Naive thymus-derived CD8-positive, alpha-beta T cell (primary cell): ENCODE data around the gene ASTN2. TPM values are rescaled to one million over a fixed set of nuclear protein-coding genes. Genes with fewer than 3 reads are reported as not detected.
"Not testable (repeated sequence)": the region's sequence is repeated elsewhere in the genome, so short reads cannot be mapped to it uniquely, and the experiment has no call there.

ENCODE experiments used
- ATAC-seq, 2 donors: fragments of 150-1000 bp; cut with Tn5 transposase in 1 of 2; sonication (Bioruptor Pico), chemical (Tn5 transposase) in 1 of 2; 1 replicate in 1 of 2; 2 replicates in 1 of 2; pipeline ENCODE4 v1.10.0; 2021; ENCODE audit warnings: mild to moderate bottlenecking in 2 of 2, moderate library complexity in 2 of 2
- POLR2A ChIA-PET: fragments of 350-600 bp; sonication (Branson Sonifier 250); formaldehyde crosslinking; loops from one replicate; lab custom pipeline; 2021; ENCODE audit warnings: antibody characterized with exemption; lab: Charles Lee
- DNase-seq, 10 donors: peaks; one replicate each; pipeline versions ENCODE4 v3.0.0 to v3.0.0-alpha.2; 2020 to 2022
- H3K27ac Mint-ChIP-seq, 10 donors: one replicate each; pipeline ENCODE4 v1.8.0; 2020 to 2022; ENCODE audit warnings: mild to moderate bottlenecking in 10 of 10, mixed read lengths in 10 of 10, moderate library complexity in 4 of 10, inconsistent platforms in 1 of 10
- H3K27me3 Mint-ChIP-seq, 5 donors: one replicate each; pipeline ENCODE4 v1.8.0; 2021 to 2022; ENCODE audit warnings: mixed read lengths in 5 of 5
- H3K36me3 Mint-ChIP-seq, 3 donors: one replicate each; pipeline ENCODE4 v1.8.0; 2020 to 2022; ENCODE audit warnings: mixed read lengths in 3 of 3, mild to moderate bottlenecking in 2 of 3, inconsistent platforms in 1 of 3
- H3K4me1 Mint-ChIP-seq, 4 donors: one replicate each; pipeline ENCODE4 v1.8.0; 2021 to 2022; ENCODE audit warnings: mixed read lengths in 4 of 4
- H3K4me3 Mint-ChIP-seq, 10 donors: one replicate each; pipeline ENCODE4 v1.8.0; 2020 to 2022; ENCODE audit warnings: mild to moderate bottlenecking in 10 of 10, mixed read lengths in 10 of 10, moderate library complexity in 6 of 10, inconsistent platforms in 1 of 10
- H3K9me3 Mint-ChIP-seq, 9 donors: one replicate each; pipeline ENCODE4 v1.8.0; 2020 to 2022; ENCODE audit warnings: mixed read lengths in 9 of 9, mild to moderate bottlenecking in 3 of 9, inconsistent platforms in 1 of 9, moderate library complexity in 1 of 9
- polyA plus RNA-seq, 3 donors: library from polyadenylated mRNA; unstranded; fragments of 300-500 nt; fragmentation: Illumina TruSeq; gene quantifications; one replicate each; pipeline ENCODE4 v1.2.3, GENCODE V29; 2021
- total RNA-seq, 8 experiments: library from RNA in 2 of 8; stranded (reverse) in 2 of 8; gene quantifications; one replicate each; pipeline ENCODE4 v1.2.3 and lab custom pipeline; 2021 to 2026

Gene ASTN2
- total and polyA plus RNA-seq, 5 experiments from 2014 or later: 1.2 to 3.8 (median 3.2) TPM

DNA sequence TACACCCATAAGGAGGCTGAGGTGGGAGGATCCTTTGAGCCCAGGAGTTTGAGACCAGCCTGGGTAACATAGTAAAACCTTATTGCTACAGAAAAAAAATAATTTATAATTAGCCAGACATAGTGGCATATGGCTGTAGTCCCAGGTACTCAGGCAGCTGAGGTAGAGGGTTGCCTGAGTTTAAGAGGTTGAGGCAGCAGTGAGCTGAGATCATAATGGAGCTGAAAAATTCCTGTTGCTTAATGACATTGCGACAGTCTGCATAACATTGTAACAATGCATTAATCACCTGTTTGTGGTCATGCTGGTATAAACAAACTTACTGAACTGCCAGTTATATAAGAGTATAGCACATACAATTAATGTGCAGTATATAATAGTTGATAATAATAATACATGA lies 513.6 kb downstream of the ASTN2 start:
- Mint-ChIP-seq H3K4me3 (no peak overlapping the region), H3K27me3 (peaks cover 0 to 6% (median 0%) of the 10 kb centered on the region in 5 donors), H3K4me1 (no peaks in the 10 kb centered on the region), H3K9me3 (peaks cover 8 to 34% (median 16%) of the 10 kb centered on the region in 9 donors), H3K36me3 (peaks cover 0 to 15% (median 0%) of the 10 kb centered on the region in 3 donors), H3K27ac (no peak overlapping the region)
- DNase-seq (no peak), ATAC-seq (no peak)
- POLR2A ChIA-PET: no interaction called here

DNA sequence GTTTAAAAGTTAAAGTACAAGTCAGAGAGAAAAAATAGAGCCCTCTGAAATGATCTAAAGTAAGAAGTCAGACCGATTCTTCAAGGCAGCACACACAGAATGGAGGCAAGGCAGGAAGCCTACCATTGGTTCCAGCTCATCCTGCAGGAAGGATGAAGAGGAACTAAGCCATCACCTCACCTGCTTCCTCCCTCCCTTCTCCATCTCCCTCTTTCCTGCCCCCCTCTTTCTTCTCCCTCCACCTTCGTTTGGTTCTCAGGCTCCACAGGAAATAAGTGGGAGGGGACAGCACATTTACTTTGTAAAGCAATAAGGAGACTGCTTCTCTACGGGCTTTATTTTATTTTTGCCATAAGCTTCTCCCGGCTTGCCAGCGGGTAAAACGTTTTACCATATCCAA lies 514.3 kb downstream of the ASTN2 start:
- DNase-seq: no peak
- Mint-ChIP-seq H3K36me3 (peaks cover 0 to 15% (median 0%) of the 10 kb centered on the region in 3 donors), H3K9me3 (peaks cover 9 to 40% (median 17%) of the 10 kb centered on the region in 9 donors), H3K27me3 (peaks cover 0 to 6% (median 0%) of the 10 kb centered on the region in 5 donors), H3K4me3 (no peak overlapping the region), H3K4me1 (no peaks in the 10 kb centered on the region), H3K27ac (no peak overlapping the region)
- ATAC-seq: no peak
- POLR2A ChIA-PET: no interaction called here

DNA sequence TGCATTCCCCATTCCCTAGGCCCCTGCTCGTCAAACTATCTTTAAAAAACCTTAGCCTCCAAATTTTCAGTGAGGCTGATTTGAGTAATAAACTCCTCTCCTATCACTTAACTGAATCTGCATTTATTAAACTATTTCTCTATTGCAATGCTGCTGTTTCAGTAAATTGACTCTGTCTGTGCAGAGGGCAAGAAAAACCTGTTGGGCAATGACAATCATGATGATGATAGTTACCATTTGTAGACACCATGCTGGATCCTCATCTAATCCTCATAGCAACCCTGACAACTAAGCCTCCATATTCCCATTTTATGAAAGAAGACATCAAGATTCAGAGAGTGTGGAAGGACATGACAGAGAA lies 514.9 kb downstream of the ASTN2 start:
- no peak overlapping the region for H3K4me3 Mint-ChIP-seq
- H3K27me3 Mint-ChIP-seq: peaks cover 0 to 6% (median 0%) of the 10 kb centered on the region in 5 donors
- H3K36me3 Mint-ChIP-seq: peaks cover 0 to 15% (median 0%) of the 10 kb centered on the region in 3 donors
- no peak overlapping the region for H3K27ac Mint-ChIP-seq
- no peak for DNase-seq
- peaks cover 9 to 42% (median 17%) of the 10 kb centered on the region in 9 donors for H3K9me3 Mint-ChIP-seq
- no peaks in the 10 kb centered on the region for H3K4me1 Mint-ChIP-seq
- ATAC-seq: no peak
- POLR2A ChIA-PET: no interaction called here

DNA sequence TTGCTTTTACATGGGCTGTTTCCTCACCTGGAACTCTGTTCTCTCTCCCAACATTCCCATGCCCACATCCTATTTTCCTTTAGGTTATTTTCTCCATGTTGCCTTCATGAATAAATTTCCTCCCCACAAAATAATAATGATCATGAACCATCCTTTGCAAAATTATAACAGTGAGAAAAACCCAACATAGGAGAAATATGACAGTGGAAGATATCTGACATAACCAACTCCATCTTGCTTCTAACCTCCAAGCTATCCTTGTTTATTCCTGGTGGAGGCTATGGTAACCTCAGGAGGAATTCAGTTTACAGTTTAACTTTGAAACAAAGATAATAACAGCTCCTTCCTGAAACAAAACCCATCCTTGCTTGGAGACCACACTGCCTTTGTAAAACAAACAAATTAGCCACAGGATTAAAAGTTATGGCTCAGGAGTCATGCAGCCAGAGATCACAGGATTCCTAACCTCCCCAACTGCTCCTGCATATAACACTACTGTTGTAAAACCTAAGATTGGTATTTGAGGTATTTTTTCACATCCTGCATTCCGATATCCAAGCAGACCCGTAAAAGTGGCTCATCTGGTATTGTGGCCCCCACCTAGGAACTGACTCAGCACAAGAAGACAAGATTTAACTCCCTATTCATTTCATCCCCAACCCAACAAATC lies 515.4 kb downstream of the ASTN2 start:
- Mint-ChIP-seq H3K36me3 (peaks cover 0 to 15% (median 0%) of the 10 kb centered on the region in 3 donors), H3K4me3 (no peak overlapping the region), H3K4me1 (no peaks in the 10 kb centered on the region), H3K27me3 (peaks cover 0 to 6% (median 0%) of the 10 kb centered on the region in 5 donors), H3K9me3 (peaks cover 9 to 42% (median 17%) of the 10 kb centered on the region in 9 donors), H3K27ac (no peak overlapping the region)
- POLR2A ChIA-PET: no interaction called here
- ATAC-seq: no peak
- DNase-seq: no peak

DNA sequence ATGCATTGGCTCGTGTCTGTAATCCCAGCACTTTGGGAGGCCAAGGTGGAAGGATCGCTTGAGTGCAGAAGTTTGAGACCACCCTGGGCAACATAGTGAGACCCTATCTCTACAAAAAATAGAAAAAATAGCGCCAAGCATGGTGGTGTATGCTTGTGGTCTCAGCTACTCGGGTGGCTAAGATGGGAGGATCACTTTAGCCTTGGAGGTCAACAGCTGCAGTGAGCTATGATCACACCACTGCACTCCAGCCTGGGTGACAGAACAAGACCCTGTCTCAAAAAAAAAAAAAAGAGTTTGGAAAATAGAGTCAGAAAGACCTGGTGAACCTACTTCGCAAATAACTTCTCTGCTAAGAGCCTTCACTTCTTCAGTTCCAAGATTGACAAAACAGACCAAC lies 516.7 kb downstream of the ASTN2 start:
- POLR2A ChIA-PET, H3K4me3 Mint-ChIP-seq, H3K27me3 Mint-ChIP-seq, H3K27ac Mint-ChIP-seq, H3K4me1 Mint-ChIP-seq, DNase-seq, ATAC-seq: not testable (repeated sequence)
- Mint-ChIP-seq H3K36me3 (peaks cover 0 to 15% (median 0%) of the 10 kb centered on the region in 3 donors), H3K9me3 (peaks cover 9 to 40% (median 16%) of the 10 kb centered on the region in 9 donors)

DNA sequence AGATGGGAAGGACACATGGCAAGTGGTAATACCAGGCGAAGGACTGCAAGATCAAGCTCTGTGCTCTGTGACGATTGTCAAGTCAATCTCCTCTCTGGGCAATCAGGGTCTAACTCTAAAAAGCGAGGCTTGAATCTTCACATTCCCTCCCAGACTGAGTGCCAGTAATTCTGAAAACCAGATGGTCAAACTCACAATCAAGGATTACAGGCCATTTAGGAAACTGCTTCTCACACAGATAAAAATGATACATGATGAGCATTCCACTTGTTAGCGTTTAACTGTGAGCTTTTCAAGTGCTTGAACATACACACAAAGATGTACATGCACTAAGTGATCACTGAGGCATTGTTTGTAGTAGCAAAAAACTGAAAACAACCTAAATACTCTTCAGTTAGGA lies 517.7 kb downstream of the ASTN2 start:
- peaks cover 0 to 5% (median 1%) of the 10 kb centered on the region in 5 donors for H3K27me3 Mint-ChIP-seq
- POLR2A ChIA-PET: no interaction called here
- no peak overlapping the region for H3K4me3 Mint-ChIP-seq
- H3K36me3 Mint-ChIP-seq: peaks cover 0 to 15% (median 0%) of the 10 kb centered on the region in 3 donors
- ATAC-seq: no peak
- H3K4me1 Mint-ChIP-seq: no peaks in the 10 kb centered on the region
- H3K27ac Mint-ChIP-seq: no peak overlapping the region
- H3K9me3 Mint-ChIP-seq: peaks cover 8 to 36% (median 16%) of the 10 kb centered on the region in 9 donors
- DNase-seq: no peak

DNA sequence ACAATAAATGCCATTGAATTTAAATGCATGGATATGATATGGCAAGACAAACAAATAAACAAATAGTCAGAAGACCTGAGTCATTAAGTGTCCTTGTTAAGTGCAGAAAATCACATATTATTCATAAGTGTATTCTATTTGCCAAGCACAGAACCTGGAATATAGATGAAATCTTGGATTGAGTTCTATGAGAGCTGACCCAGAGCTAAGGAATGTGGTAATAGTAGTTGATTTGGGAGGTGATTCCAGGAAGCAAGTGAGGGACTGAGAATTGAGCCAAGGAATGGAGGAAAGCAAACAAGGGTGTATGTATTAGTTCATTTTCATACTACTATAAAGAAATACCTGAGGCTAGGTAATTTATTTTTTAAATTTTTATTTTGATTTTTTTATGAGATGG lies 518.9 kb downstream of the ASTN2 start:
- Mint-ChIP-seq H3K9me3 (peaks cover 8 to 34% (median 16%) of the 10 kb centered on the region in 9 donors), H3K36me3 (peaks cover 0 to 13% (median 0%) of the 10 kb centered on the region in 3 donors), H3K27ac (no peak overlapping the region), H3K27me3 (peaks cover 0 to 5% (median 1%) of the 10 kb centered on the region in 5 donors), H3K4me3 (no peak overlapping the region), H3K4me1 (no peaks in the 10 kb centered on the region)
- no peak for ATAC-seq
- POLR2A ChIA-PET: no interaction called here
- no peak for DNase-seq

DNA sequence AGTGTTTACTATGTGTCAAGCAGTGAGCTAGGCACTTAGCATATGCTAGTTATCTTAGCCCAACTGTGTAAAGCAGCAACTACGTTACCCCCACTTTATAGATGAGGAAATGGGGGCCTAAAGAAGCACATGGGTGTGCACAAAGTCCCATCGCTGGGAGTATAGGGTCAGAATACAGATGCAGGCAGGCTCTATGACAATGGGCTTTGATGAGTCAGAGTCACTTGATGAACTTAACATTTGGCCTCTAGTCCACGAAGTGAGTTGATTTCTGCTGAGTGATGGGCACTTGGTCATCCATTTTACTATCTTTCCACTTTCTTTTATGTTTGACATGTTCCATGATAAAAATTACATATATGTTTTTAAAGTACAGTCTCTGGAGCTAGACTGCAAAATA lies 523.4 kb downstream of the ASTN2 start:
- Mint-ChIP-seq H3K9me3 (peaks cover 0 to 12% (median 0%) of the 10 kb centered on the region in 9 donors), H3K4me3 (no peak overlapping the region), H3K4me1 (no peaks in the 10 kb centered on the region), H3K27ac (no peak overlapping the region), H3K27me3 (peaks cover 0 to 5% (median 1%) of the 10 kb centered on the region in 5 donors), H3K36me3 (no peaks in the 10 kb centered on the region)
- no peak for DNase-seq
- POLR2A ChIA-PET: no interaction called here
- no peak for ATAC-seq

DNA sequence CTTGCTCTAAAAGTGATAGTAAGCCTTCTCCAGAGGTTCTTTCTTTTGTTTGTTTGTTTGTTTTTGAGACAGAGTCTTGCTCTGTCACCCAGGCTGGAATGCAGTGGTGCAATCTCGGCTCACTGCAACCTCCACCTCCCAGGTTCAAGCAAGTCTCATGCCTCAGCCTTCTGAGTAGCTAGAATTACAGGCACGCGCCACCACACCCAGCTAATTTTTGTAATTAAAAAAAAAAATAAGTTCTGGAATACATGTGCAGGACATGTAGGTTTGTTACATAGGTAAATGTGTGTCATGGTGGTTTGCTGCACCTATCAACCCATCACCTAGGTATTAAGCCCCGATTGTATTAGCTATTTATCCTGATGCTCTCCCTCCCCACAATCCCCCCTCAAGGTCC lies 526.4 kb downstream of the ASTN2 start:
- ATAC-seq, DNase-seq, H3K4me1 Mint-ChIP-seq, H3K4me3 Mint-ChIP-seq, H3K36me3 Mint-ChIP-seq, H3K27ac Mint-ChIP-seq, H3K27me3 Mint-ChIP-seq, H3K9me3 Mint-ChIP-seq, POLR2A ChIA-PET: not testable (repeated sequence)

DNA sequence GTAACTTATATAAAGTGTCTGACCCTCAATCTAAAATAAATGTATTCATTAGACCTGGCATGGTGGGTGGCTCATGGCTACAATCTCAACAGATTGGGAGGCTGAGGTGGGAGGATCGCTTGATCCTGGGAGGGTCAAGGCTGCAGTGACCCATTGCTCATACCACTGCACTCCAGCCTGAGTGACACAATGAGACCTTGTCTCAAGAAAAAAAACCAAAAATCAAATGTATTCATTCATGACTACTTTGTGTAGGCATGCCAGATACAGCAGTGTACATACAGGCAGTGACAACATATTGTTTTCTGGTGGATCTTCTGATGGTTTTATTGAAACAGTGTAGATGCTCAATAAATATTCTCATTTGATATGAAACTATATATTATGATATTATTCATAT lies 526.8 kb downstream of the ASTN2 start:
- no peak overlapping the region for H3K4me3 Mint-ChIP-seq
- peaks cover 0 to 8% (median 0%) of the 10 kb centered on the region in 9 donors for H3K9me3 Mint-ChIP-seq
- ATAC-seq: no peak
- no peaks in the 10 kb centered on the region for H3K36me3 Mint-ChIP-seq
- POLR2A ChIA-PET: no interaction called here
- H3K27me3 Mint-ChIP-seq: peaks cover 0 to 3% (median 0%) of the 10 kb centered on the region in 5 donors
- H3K27ac Mint-ChIP-seq: no peak overlapping the region
- no peak for DNase-seq
- H3K4me1 Mint-ChIP-seq: no peaks in the 10 kb centered on the region

DNA sequence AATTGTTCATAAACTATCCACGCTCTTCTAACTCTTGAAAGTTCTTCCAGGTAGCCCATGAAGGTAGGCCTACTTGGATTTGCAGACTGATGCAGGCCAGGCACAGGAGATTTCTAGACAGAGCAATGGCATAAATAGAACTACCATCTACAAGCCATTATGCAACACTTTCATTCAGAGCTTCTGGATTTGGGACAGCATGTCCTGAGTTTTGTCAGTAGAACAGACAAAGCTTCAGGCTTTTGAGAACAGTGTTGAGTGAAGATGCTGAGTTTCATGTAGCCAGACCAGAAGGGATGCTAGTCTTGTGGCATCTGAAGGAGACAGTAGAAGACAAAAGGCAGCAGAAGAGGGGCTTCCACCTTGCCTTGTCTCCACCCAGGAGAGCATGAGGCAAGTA lies 531.2 kb downstream of the ASTN2 start:
- Mint-ChIP-seq H3K4me1 (no peaks in the 10 kb centered on the region), H3K9me3 (peaks cover 0 to 10% (median 2%) of the 10 kb centered on the region in 9 donors), H3K27me3 (peaks cover 0 to 3% (median 2%) of the 10 kb centered on the region in 5 donors), H3K36me3 (no peaks in the 10 kb centered on the region), H3K4me3 (no peak overlapping the region), H3K27ac (no peak overlapping the region)
- no peak for ATAC-seq
- POLR2A ChIA-PET: no interaction called here
- DNase-seq: no peak

DNA sequence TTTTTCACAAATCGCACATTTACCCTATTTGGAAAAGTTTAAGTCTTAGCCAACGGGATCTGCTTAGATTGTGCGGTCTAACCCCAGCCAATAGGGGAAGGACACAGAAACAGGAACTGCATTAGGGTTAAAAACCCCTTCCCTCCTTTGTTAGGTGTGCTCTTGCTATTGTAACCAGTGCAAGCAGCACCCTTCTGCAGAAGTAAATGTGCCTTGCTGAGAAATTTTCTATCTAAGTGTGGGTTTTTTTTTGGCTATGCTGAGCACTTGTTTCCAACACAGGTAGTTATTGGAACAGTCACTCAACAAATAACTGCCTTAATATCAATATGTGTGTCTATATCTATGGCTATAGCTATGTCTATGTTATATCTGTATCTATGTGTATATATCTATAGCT lies 537.8 kb downstream of the ASTN2 start:
- no peak for DNase-seq
- Mint-ChIP-seq H3K4me3 (no peak overlapping the region), H3K27me3 (peaks cover 3 to 19% (median 6%) of the 10 kb centered on the region in 5 donors), H3K27ac (no peak overlapping the region), H3K9me3 (peaks cover 7 to 36% (median 24%) of the 10 kb centered on the region in 9 donors), H3K4me1 (no peaks in the 10 kb centered on the region), H3K36me3 (peaks cover 0 to 17% (median 5%) of the 10 kb centered on the region in 3 donors)
- no peak for ATAC-seq
- POLR2A ChIA-PET: no interaction called here

DNA sequence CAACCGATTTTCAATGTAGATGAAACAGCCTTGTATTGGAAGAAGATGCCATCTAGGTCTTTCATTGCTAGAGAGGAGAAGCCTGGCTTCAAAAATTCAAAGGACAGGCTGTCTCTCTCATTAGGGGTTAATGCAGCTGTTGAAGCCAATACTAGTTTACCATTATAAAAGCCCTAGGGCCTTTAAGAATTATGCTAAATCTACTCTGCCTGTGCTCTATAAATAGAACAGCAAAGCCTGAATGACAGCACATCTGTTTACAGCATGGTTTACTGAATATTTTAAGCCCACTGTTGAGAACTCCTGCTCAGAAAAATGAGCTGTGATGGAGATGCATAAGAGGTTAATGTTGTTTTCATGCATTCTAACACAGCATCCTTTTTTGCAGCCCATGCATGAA lies 539.3 kb downstream of the ASTN2 start:
- H3K36me3 Mint-ChIP-seq: peaks cover 0 to 17% (median 5%) of the 10 kb centered on the region in 3 donors
- H3K27me3 Mint-ChIP-seq: peaks cover 3 to 20% (median 8%) of the 10 kb centered on the region in 5 donors
- H3K4me1 Mint-ChIP-seq: no peaks in the 10 kb centered on the region
- H3K27ac Mint-ChIP-seq: no peak overlapping the region
- H3K9me3 Mint-ChIP-seq: peaks cover 7 to 36% (median 24%) of the 10 kb centered on the region in 9 donors
- no peak overlapping the region for H3K4me3 Mint-ChIP-seq
- ATAC-seq (no peak), DNase-seq (no peak)
- POLR2A ChIA-PET: no interaction called here
